HG03064 (cell line): ENCODE data around the gene OXA1L.
"Not testable (repeated sequence)": the region's sequence is repeated elsewhere in the genome, so short reads cannot be mapped to it uniquely, and the experiment has no call there.

Experiments
- ATAC-seq: cut with Tn5 transposase; IDR thresholded peaks from one replicate; pipeline ENCODE4 v1.9.1; 2021; ENCODE audit warnings: low read depth; ENCODE audit not compliant: unreplicated experiment

The OXA1L gene

GRCh38 chr14:22766457-22767322, at the start of gene OXA1L:
Gene OXA1L (plus strand): TSS chr14:22766688. CDS start chr14:22766702, 14 bp downstream.
- peak; percentile 68 for ATAC-seq

GRCh38 chr14:22718091-22718490, 48.4 kb upstream of the OXA1L start:
- ATAC-seq, result no peak

- no peak for ATAC-seq
Measured at GRCh38 chr14:22721213-22721612, 45.3 kb upstream of the OXA1L start.

- no peak for ATAC-seq
Measured at GRCh38 chr14:22723815-22724214, 42.7 kb upstream of the OXA1L start.

GRCh38 chr14:22724847-22725246, 41.6 kb upstream of the OXA1L start:
- ATAC-seq, result not testable (repeated sequence)

- ATAC-seq, result not testable (repeated sequence)
Measured at GRCh38 chr14:22725374-22725773, 41.1 kb upstream of the OXA1L start.

GRCh38 chr14:22726012-22726411, 40.5 kb upstream of the OXA1L start:
- ATAC-seq, result no peak

- ATAC-seq, result not testable (repeated sequence)
Measured at GRCh38 chr14:22732062-22732461, 34.4 kb upstream of the OXA1L start.

- no peak for ATAC-seq
Measured at GRCh38 chr14:22733829-22734228, 32.7 kb upstream of the OXA1L start.

- no peak for ATAC-seq
Measured at GRCh38 chr14:22735096-22735495, 31.4 kb upstream of the OXA1L start.

GRCh38 chr14:22736384-22736783, 30.1 kb upstream of the OXA1L start:
- not testable (repeated sequence) for ATAC-seq

- no peak for ATAC-seq
Measured at GRCh38 chr14:22737052-22737451, 29.4 kb upstream of the OXA1L start.

GRCh38 chr14:22739423-22739822, 27.1 kb upstream of the OXA1L start:
- ATAC-seq, result no peak

- ATAC-seq, result no peak
Measured at GRCh38 chr14:22740020-22740419, 26.5 kb upstream of the OXA1L start.

- no peak for ATAC-seq
Measured at GRCh38 chr14:22747769-22748168, 18.7 kb upstream of the OXA1L start.

- no peak for ATAC-seq
Measured at GRCh38 chr14:22748206-22748605, 18.3 kb upstream of the OXA1L start.

GRCh38 chr14:22748631-22749068, 17.8 kb upstream of the OXA1L start:
- ATAC-seq, result no peak

GRCh38 chr14:22752422-22752821, 14.1 kb upstream of the OXA1L start:
- ATAC-seq, result no peak

GRCh38 chr14:22753586-22753985, 12.9 kb upstream of the OXA1L start:
- ATAC-seq, result no peak

GRCh38 chr14:22757972-22758650, 8.4 kb upstream of the OXA1L start:
- not testable (repeated sequence) for ATAC-seq

GRCh38 chr14:22761734-22762133, 4.8 kb upstream of the OXA1L start:
- ATAC-seq, result no peak

- ATAC-seq, result no peak
Measured at GRCh38 chr14:22764382-22764781, 2.1 kb upstream of the OXA1L start.
